ENCODE measurements around the gene SLMAP.

Gene SLMAP

DNA sequence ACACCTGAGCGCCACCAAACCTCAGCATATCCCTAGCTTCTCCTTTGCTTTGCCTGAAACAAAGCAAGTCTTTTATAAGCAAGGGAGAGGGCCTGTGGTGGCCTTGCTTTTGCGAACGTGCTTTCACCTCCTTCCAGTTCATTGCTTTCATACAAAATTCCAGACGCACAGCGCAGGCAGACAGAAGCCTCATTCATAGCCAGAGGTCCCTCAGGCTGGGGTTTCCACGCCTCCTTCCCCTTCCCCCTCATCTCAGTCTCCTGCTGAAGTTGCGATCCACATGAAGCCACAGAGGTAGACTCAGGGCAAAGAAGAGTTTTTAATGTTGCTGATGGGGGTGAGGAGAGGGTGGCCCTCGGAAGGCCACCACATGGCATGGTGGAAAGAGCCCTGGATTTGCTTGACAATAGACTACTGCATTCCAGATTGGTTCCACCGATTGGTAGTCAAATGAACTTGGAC, 192.7 kb downstream of the SLMAP start:
- DNase-seq = no peak

GRCh38 chr3:57949344-57949743, 193.2 kb downstream of the SLMAP start:
- no peak for DNase-seq

DNA sequence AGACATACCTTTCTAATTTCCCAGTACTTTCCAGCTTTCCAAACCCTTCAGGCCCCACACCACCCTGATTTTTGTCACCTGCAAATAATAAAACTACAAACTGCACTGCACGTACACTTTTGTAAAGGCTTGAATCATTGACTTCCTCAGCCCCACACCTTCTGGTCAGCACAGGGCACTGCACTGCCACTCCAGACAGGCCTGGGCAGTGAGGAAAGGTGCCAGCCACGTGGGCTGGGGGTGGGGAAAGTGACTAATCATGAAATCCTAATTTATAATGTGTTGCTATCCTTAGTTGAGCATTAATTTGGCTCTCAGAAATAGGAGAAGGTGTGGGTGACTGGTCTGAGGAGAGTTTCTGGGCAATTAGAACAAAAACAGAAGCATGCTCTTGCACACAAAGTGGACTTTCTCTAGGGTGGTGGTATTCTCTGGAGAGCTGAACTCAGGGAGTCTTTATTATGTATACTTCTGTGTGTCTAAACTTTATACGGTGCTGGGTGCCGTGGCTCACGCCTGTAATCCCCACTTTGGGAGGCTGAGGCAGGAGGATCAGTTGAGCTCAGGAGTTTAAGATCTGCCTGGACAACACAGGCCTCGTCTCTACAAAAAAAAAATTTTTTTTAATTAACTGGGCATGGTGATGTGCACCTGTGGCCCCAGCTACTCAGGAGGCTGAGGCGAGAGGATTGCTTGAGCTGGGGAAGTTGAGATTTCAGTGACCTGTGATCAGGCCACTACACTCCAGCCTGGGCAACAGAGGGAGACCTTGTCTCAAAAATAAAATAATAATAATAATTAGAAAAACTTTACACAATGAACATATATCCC, 193.9 kb downstream of the SLMAP start:
- no peak for DNase-seq

DNA sequence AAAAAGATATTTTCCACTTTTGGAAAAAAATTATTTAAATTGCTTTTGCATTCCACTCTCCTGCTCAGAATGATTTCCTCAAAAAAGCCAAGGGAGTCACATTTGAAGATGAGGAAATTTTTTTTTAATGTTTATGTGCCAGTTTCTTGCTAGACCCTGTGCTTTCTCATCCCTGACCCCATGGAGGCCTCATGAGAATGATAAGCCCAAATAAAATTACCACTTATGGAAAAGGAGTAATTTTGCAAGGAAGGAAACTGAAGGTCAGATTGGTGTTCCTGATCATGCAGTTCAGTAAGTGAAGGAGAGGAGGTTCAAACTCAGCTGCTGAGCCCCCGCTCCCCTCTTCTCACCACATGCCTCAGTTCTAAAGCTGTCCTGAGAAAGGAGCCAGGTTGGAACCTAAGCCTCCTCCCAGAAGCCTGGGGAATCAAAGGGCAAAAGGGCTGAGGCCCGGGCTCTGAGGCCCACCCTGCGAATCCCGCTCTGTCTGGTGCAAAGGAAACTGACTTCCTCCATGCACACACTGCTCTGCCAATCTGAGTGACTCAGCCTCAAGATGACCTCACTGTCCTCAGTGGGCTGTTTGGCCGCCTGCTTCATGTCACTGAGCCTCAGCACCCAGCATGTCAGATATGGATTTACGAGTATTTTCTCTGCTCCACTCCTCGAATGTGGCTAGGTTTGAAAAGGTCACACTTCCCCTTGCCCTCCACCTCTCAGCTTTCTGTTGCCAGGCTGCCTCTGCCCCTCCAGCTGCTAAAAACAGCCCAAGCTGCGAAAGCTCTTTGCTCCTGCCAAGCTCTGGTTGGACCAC, 195.2 kb downstream of the SLMAP start:
- no peak for DNase-seq

DNA sequence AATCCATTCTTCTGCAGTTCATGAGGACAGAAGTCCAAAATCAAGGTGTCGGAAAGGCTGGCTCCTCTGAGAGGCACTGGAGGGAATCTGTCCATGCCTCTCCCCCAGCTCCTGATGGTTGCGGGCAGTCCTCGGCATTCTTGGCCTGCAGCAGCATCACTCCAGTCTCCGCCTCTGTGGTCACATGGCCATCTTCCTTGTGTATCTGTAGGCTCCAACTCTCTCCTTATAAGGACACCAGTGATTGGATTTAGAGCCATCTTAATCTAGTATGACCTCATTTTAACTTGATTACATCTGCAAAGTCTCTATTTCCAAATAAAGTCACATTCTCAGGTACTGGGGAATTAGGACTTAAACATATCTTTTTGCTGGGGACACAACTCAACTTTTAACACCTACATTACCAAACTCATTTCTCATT, 196.1 kb downstream of the SLMAP start:
- no peak for DNase-seq

- no peak for DNase-seq
These were observed 196.5 kb downstream of the SLMAP start for GRCh38 chr3:57952651-57953050.

DNA sequence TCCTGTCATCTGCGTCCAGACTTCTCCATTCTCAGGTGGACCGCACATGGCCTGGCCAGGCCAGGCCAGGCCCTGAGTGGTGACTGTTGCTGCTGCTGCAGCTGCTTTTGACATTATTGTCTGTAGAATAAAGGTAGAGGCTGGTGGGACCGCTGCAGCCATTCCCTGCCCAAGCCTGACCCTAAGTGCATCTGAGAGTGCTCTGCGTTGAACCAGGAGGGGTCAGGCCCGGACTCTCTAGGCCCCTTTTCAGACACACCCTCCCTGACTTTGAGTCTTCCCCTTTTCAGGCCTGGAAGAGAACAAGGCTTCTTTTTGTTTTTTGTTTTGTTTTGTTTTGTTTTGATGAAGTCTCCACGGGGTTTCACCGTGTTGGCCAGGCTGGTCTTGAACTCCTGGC, 197.5 kb downstream of the SLMAP start:
- no peak for DNase-seq

- no peak for DNase-seq
These were observed 200.2 kb downstream of the SLMAP start for GRCh38 chr3:57956119-57956832.

DNA sequence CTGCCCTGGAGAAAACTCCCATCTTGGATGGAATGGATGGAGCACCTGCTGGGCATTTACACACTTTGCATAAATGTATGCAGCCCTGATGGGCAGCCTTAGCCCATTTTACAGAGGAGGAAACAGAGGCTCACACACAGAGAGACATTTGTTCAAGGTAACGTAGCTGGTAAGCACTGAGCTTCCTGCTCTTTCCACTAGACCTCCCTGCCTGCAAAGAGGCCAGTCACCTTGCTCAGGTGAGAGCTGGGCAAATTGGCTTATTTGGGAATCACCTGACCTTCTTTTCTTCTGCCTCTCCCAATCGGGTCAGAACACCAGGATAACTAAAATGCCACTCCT, 200.7 kb downstream of the SLMAP start:
- DNase-seq = no peak

GRCh38 chr3:57957824-57958223, 201.7 kb downstream of the SLMAP start:
- no peak for DNase-seq

DNA sequence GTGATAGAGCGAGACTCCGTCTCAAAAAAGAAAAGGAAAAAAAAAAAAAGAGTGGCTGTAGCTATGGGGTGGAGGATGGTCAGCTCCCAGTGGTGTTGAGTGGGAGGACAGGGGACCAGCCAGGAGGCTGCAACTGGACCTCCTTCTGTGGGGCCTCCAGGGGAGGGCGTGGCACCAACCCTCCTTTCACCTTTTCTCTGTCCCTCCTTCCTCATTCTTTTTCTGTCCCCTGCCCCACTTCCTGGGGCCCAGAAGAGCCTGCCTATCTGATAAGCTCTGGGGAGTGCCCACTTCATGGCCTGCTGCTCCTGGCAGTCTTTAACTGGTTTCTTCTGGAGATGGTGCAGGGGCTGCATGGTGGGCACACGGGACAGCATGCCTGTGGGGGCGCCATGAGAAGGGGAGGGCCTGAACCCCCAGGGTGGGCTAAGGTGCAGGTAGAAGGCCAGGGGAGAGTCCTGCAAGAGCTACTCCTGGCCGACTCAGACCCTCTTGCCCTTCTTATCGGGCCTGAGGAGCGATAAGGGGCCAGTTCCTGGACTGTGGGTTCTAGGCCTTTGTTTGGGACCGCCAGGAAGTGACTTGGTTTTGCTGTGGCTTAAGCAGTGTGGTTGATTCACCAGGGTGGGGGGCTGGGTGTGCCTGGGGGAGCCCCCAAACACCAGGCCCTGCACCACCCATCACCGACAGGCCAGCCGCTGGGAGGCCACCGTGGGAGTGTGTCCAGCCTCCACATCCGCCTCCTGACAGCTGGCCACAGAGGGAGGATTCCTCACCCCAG, 202.7 kb downstream of the SLMAP start:
- no peak for DNase-seq

DNA sequence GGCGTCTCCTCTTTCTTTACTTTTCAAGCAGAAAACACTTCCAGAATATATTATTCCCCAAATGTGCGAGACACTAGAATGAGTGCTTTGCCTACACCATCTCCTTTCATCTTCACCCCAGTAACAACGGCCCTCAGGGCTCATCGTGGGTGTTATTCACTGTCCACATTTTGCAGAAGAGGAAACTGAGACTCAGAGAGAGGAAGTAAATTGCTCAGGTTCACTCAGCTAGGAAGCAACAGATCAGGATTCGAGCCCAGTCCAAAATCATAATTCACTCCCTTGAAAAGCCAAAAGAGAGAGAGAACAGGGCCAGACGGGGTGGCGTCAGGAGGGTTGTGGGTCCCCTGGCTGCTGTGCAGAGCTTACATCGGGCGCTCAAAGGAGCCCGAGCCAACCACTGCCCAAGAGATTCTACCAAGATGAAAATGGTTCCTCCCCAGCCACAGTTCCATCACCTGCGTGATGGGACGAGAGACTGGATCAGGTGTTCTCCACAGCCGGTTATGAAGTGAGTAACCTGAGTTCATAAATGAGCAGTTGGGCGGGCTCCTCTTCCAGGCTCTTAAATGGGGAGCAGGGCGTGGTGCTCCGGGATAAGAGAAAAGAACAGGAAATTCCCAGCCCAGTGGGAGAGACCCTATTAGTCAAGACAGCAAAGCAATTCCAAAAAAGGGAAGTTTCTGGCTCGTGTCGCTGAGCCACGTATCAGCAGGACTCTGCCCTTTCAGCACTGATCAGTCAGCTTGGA, 203.5 kb downstream of the SLMAP start:
- no peak for DNase-seq

DNA sequence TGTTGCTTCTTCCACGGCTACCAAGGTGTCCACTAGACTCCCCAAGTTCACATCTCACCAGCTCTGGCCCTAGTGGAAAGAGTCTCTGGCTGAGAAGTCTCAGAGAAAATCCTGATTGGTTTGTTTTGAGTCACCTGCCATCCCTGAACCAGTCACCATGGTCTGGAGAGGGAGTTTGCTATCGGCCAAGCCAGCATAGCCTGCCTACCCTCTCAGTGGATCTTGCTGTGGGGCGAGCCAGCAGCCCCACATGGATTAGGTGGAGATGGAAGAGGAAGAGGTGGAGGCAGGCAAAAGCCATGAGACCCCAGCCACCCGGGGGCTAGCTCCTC, 204.0 kb downstream of the SLMAP start:
- no peak for DNase-seq

DNA sequence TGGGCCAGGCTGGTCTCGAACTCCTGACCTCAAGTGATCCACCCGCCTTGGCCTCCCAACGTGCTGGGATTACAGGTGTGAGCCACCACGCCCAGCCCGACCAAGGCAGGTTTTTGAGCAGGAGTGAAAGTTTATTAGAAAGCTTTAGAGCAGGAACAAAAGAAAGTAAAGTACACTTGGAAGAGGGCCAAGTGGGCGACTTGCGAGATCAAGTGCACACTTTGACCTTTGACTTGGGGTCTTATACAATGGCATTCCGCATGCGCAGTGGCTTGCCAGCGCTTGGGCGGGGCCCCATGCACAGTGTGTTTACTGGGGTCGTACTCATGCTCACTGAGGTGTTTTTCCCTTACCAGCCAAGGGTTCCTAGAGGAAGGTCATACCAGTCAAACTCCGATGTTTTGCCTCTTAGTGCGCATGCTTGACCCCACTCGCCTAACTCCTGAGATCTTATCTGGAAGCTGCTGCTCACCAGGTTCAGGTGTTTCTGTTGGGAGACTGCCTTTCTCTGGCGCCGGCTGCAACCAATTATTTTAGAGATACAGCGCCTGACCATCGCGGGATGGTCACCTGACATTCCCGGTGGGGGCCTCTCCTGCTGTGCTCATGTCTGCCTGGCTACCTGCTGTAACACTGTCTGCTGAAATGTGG, 205.2 kb downstream of the SLMAP start:
- no peak for DNase-seq

- DNase-seq = no peak
These were observed 205.8 kb downstream of the SLMAP start for GRCh38 chr3:57961828-57962447.

- no peak for DNase-seq
These were observed 206.3 kb downstream of the SLMAP start for GRCh38 chr3:57962448-57962834.

DNA sequence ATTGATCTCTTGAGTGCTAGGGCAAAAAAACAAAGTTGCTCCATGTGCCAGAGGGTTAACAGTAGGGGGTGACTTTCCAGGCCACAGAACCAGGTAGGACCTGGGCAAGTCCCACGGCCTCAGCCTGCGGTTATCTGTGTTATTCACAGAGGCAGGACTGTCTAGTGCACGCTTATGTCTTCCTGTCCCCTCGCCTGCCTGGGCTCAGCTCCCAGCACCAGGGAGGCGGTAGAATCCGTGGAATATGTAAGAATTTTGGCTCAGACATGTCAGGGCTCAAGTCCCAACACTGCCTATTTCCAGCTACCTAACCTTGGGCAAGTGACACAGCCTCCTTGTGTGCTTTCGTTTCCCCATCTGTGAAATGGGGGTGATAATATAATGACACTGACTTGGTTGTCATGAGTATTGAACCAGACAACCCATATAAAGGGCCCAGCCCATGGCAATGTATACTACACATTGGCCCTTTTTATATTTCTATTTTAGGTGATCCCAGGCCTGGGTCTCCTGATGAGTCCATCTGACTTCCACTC, 207.8 kb downstream of the SLMAP start:
- DNase-seq = no peak

DNA sequence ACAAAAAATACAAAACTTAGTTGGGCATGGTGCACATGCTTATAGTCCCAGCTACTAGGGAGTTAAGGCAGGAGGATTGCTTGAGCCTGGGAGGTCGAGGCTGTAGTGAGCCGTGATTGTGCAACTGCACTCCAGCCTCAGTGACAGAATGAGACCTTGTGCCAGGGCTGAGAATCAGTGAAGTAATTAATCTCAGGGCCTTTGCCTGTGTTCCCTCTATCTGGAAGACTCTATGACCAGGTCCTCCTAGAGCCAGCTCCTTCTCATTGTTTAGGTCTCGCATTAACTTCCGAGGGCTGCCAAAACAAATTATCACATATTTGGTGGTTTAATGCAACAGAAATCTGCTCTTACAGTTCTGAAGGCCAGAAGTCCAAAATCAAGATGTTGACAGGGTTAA, 210.7 kb downstream of the SLMAP start:
- DNase-seq = no peak

GRCh38 chr3:57967590-57967989, 211.5 kb downstream of the SLMAP start:
- no peak for DNase-seq

DNA sequence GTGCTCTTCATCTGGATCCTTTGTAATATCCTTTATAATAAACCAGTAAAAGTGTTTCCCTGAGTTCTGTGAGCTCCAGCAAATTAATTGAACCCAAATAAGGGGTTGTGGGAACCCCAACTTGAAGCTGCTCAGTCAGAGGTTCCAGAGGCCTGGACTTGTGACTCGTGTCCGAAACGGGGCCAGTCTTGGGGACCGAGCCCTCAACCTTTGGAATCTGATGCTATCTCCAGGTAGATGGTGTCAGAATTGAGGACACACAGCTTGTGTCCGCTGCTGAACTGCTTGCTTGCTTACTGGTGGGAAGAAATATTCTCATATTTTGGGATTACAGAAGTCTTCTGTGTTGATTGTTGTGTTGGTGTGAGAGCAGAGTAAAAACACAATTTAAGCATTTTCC, 212.4 kb downstream of the SLMAP start:
- no peak for DNase-seq

DNA sequence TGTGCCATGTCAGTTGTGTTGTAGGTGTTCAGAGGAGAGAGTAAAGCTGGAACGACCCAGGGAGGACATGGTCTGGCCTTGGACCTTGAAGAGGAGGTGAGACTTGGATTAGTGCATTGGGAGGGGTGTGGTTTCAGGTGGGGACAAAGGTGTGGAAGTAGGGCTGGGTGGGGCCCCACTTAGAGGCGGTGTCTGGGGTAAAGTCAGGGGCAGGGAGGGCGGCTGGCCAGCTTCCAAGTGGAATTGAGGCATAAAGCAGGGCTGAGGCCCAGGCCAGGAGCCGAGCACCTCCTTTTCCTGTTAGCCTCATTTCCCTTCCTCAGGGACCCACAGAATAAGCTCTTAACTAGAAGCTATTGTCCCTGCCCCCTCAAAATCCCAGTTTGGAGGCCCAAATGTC, 215.9 kb downstream of the SLMAP start:
- no peak for DNase-seq
